HUES64 (cell line): Measurements from ENCODE around the gene PGRMC1.
"Not testable (repeated sequence)": the region's sequence is repeated elsewhere in the genome, so short reads cannot be mapped to it uniquely, and the experiment has no call there.

Source experiments
- H3K27ac ChIP-seq: 2 replicates; pipeline ENCODE4 v1.7.0; 2013; ENCODE audit warnings: low read depth, low read length, inconsistent platforms
- H3K27me3 ChIP-seq: 2 replicates; pipeline ENCODE4 v1.6.1; 2013; ENCODE audit warnings: mild to moderate bottlenecking, low read length; ENCODE audit not compliant: insufficient read depth
- H3K36me3 ChIP-seq: 2 replicates; pipeline ENCODE4 v1.6.1; 2013; ENCODE audit warnings: mild to moderate bottlenecking, low read length; ENCODE audit not compliant: insufficient read depth
- H3K4me1 ChIP-seq: 2 replicates; pipeline ENCODE4 v1.6.1; 2013; ENCODE audit warnings: mild to moderate bottlenecking, low read length, moderate library complexity; ENCODE audit not compliant: insufficient read depth
- H3K4me3 ChIP-seq: 2 replicates; pipeline ENCODE4 v1.5.1; 2013; ENCODE audit warnings: mild to moderate bottlenecking, low read length, moderate library complexity
- H3K9ac ChIP-seq: 2 replicates; pipeline ENCODE4 v1.6.1; 2013; ENCODE audit warnings: mild to moderate bottlenecking, low read depth, low read length
- H3K9me3 ChIP-seq: 2 replicates; pipeline ENCODE4 v1.6.1; 2013; ENCODE audit warnings: low read depth, low read length; ENCODE audit not compliant: insufficient read depth
- WGBS: fragments of 150-250, 120-280 bp; methylation state at CpG from one replicate; pipeline ENCODE4 v1.1.7; 2013; ENCODE audit warnings: missing lambda C conversion rate; 5-methylcytosine and 5-hydroxymethylcytosine counted together

Gene PGRMC1

DNA sequence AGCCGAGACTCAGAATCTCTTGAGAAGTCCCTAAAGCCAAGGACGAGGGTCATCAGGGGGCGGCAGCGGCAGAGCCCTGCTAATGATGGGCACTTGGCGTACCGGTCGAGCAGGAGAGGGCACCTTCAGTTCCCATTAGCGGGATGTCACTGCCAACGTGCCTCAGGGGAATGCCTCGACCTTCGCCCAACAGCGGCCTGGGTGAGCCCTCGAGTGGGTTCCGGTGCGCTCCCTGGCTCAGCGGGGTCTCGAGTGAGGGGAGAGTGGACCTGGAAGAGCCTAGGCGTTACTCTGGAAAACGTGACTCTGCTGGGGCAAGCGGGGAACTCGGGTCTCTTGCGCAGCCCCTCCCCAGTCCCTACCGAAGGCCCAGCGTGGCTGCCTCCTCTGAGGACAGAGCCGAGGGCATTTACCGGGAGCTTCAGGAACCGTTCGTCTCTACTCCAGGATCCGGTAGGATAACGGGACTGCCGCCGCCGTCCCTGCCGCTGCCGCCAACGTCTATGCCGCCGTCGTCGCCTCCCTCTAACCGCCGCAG, 36.9 kb downstream of the PGRMC1 start:
- H3K27ac ChIP-seq = no peak overlapping the region
- H3K9me3 ChIP-seq = no peaks in the 10 kb centered on the region
- peaks cover 31% of the 10 kb centered on the region for H3K27me3 ChIP-seq
- H3K36me3 ChIP-seq = no peaks in the 10 kb centered on the region
- 68% methylated on average over 42 of the region's 42 CpGs for WGBS
- H3K9ac ChIP-seq = no peak overlapping the region
- no peaks in the 10 kb centered on the region for H3K4me1 ChIP-seq
- peak overlapping the region; percentile 45 for H3K4me3 ChIP-seq

DNA sequence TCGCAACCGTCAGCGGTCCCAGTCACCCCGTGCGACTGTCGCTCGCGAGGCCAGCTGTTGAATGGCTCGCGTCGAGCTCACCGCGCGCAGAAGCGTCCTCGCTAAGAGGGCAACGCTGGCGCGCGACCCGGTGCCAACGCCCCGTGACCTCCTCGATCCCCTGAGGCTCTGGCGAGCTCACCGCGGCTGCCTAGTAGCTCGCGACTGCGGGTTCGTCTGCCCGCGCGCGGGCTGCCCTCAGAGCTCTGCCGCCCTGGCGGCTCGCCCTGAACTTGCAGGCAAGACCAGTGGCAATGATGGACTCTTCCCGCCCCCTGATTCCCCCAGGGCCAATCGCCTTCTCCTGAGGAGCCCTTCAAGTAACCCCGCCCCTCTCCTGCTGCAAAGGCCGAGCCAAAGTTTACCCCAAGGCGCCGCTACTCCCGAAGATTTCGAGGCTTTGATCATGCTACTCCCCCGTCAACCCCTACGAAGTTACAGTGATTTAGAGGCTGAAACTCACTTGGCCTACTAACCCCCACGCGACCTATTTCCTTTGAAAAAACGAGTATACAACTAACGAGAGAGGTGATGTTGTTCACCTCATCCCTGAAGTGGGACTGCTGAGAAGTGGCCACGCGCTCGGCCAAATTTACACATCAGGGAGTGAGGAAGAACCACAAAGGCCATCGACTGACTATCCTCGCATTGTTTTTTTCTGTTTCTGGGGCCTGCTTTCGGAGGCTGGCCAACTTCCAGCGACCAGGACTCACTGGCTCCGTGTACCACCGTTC, 37.5 kb downstream of the PGRMC1 start:
- Histone ChIP-seq H3K36me3 (no peaks in the 10 kb centered on the region), H3K9ac (no peak overlapping the region), H3K27me3 (peaks cover 31% of the 10 kb centered on the region), H3K4me3 (peak overlapping the region; percentile 46), H3K4me1 (no peaks in the 10 kb centered on the region), H3K9me3 (no peaks in the 10 kb centered on the region), H3K27ac (no peak overlapping the region)
- 32% methylated on average over 61 of the region's 61 CpGs for WGBS

DNA sequence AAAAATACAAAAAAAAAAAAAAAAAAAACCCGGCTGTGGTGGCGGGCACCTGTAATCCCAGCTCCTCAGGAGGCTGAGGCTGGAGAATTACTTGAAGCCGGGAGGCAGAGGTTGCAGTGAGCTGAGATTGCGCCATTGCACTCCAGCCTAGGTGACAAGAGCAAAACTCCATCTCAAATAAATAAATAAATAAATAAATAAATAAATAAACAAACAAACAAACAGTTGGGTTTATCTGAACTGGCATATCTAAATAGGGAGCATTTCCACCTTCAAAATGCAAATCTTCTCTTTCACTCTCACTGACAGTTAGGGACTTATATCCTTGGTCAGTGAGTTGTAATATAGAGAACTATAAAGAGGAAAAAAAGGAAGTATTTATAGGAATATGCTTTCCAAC, 46.3 kb downstream of the PGRMC1 start:
- H3K27ac ChIP-seq, H3K4me3 ChIP-seq, H3K4me1 ChIP-seq, H3K9me3 ChIP-seq, H3K36me3 ChIP-seq, H3K9ac ChIP-seq, H3K27me3 ChIP-seq: not testable (repeated sequence)
- WGBS = 93% methylated on average over 3 of the region's 4 CpGs

DNA sequence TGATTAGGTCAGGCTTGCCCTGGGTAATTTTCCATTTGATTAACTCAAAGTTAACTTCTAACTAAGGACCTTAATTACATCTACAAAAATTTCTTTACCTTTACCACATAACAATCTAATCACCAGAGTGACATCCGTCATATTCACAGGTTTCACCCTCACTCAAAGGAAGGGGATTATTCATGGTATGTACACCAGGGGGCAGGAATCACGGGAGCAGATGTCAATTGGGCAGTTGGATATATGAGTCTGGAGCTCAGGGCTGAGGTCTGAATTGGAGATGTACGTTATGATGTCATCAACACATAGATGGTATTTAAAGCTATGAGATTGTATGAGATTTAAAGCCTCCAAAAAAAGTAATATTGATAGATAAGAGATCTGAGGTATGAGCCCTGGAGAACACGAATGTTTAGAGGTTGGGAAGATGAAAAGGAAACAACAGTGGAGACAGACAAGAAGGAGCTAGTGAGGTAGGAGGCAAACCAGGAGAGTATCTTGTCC, 52.9 kb downstream of the PGRMC1 start:
- H3K4me3 ChIP-seq = no peak overlapping the region
- WGBS = 81% methylated on average over 3 of the region's 4 CpGs
- no peaks in the 10 kb centered on the region for H3K27me3 ChIP-seq
- H3K9me3 ChIP-seq = no peaks in the 10 kb centered on the region
- no peaks in the 10 kb centered on the region for H3K36me3 ChIP-seq
- H3K9ac ChIP-seq = no peak overlapping the region
- H3K4me1 ChIP-seq = no peaks in the 10 kb centered on the region
- H3K27ac ChIP-seq = no peak overlapping the region

DNA sequence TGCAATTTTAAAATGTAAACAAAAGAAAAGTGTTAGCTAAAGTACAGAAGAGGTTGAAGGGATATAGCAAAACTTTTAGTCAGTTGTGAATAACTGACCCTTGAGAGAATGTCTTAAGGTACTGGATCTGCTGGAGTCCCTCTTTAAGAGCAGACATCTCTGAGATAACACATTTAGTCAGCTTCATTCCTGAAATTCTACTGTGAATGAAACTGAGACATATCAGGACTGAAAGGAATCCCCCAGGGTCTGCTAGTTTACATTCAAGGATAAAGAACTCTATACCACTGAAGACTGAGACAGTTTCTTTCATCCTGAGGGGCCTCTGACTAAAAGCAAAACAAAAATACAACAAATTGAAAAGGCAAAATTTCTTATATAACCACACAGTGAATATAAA, 54.4 kb downstream of the PGRMC1 start:
- Histone ChIP-seq H3K27me3 (no peaks in the 10 kb centered on the region), H3K36me3 (no peaks in the 10 kb centered on the region), H3K4me1 (no peaks in the 10 kb centered on the region), H3K27ac (no peak overlapping the region), H3K9ac (no peak overlapping the region), H3K4me3 (no peak overlapping the region), H3K9me3 (no peaks in the 10 kb centered on the region)

DNA sequence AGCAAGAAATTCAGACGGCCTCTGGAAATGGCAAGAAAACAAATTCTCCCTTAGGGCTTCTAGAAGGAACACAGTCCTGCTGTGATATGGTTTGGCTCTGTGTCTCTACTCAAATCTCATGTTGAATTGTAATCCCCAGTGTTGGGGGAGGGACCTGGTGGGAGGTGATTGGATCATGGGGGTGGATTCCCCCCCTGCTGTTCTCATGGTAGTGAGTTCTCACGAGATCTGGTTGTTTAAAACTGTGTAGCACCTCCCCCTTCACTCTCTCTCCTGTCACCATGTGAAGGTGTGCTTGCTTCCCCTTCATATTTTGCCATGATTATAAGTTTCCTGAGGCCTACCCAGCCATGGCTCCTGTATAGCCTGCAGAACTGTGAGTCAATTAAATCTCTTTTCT, 55.2 kb downstream of the PGRMC1 start:
- H3K4me3 ChIP-seq, H3K9me3 ChIP-seq: not testable (repeated sequence)
- WGBS = 83% methylated on average over 1 of the region's 2 CpGs

DNA sequence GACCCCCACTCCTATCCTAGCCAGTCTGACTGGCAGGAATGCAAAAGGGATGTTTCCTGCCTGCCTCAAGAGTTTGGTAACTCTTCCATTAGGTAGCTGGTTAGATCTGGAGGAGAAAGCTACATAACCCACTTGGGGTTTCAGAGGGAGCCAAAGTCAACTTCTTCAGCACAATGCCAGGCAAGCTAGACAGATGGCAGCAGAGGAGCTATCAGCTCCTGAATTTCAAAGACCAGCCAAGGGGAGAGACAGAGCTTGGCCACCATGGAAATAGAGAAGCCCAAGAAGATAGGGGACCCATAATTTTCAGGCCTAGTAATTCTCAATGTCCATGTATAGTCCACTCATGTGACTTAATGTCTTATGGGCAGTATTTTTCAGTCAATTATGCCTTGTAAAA, 56.4 kb downstream of the PGRMC1 start:
- no peak overlapping the region for H3K4me3 ChIP-seq
- no peaks in the 10 kb centered on the region for H3K9me3 ChIP-seq
- H3K27ac ChIP-seq = no peak overlapping the region
- no peaks in the 10 kb centered on the region for H3K36me3 ChIP-seq
- no peaks in the 10 kb centered on the region for H3K27me3 ChIP-seq
- H3K4me1 ChIP-seq = no peaks in the 10 kb centered on the region
- H3K9ac ChIP-seq = no peak overlapping the region

More for the DNA sequence above, 55.2 kb downstream of the PGRMC1 start:
- not testable (repeated sequence) for H3K36me3 ChIP-seq, H3K9ac ChIP-seq, H3K4me1 ChIP-seq, H3K27me3 ChIP-seq, H3K27ac ChIP-seq
